ENCODE results near the gene TIMM10B. TPM values are rescaled to one million over a fixed set of nuclear protein-coding genes. Genes with fewer than 3 reads are reported as not detected.

The TIMM10B gene
- total and polyA plus RNA-seq, 12 donors, result 12.1 to 96.9 (median 40.5) TPM

GRCh38 chr11:6475936-6476335 lies 5.4 kb upstream of the TIMM10B start:
- intact Hi-C loops (cut with DNase I), result no loop called here
- TF ChIP-seq POLR2A (IDR thresholded peaks at IDR 0.05) (no peak), CTCF (IDR thresholded peaks at IDR 0.05) (no peak)
- peaks cover 19 to 27% of the 10 kb centered on the region in 2 donors for H3K4me1 ChIP-seq (replicated peaks in 1 of 2)

GRCh38 chr11:6476571-6476970 lies 4.7 kb upstream of the TIMM10B start:
- no peaks in the 10 kb centered on the region for H3K9me3 ChIP-seq (replicated peaks in 1 of 3)
- H3K4me1 ChIP-seq (replicated peaks in 1 of 2), result peaks cover 19 to 27% of the 10 kb centered on the region in 2 donors
- TF ChIP-seq CTCF (IDR thresholded peaks at IDR 0.05) (no peak), POLR2A (IDR thresholded peaks at IDR 0.05) (no peak)
- H3K27ac ChIP-seq, result no peak overlapping the region
- H3K36me3 ChIP-seq (replicated peaks in 1 of 2), result peaks cover 0 to 26% of the 10 kb centered on the region in 2 donors
- no peak overlapping the region for H3K4me3 ChIP-seq
- intact Hi-C loops (cut with DNase I), result no loop called here
- DNase-seq, result no peak
- no peaks in the 10 kb centered on the region for H3K27me3 ChIP-seq
- WGBS, 4 donors, result 93 to 98% (median 96%) methylated on average over 4 of the region's 4 CpGs

More at GRCh38 chr11:6475936-6476335, 5.4 kb upstream of the TIMM10B start:
- Histone ChIP-seq H3K9me3 (replicated peaks in 1 of 3) (no peaks in the 10 kb centered on the region), H3K27ac (no peak overlapping the region), H3K4me3 (no peak overlapping the region), H3K36me3 (replicated peaks in 1 of 2) (peaks cover 0 to 26% of the 10 kb centered on the region in 2 donors), H3K27me3 (no peaks in the 10 kb centered on the region)
- 82 to 90% (median 87%) methylated on average over 4 to 5 of the region's 5 CpGs for WGBS, 4 donors
- no peak for DNase-seq

- intact Hi-C loops (cut with DNase I), result no loop called here
- peaks cover 23 to 24% of the 10 kb centered on the region in 2 donors for H3K4me1 ChIP-seq (replicated peaks in 1 of 2)
Measured at GRCh38 chr11:6480299-6480914, 894 bp upstream of the TIMM10B start.

GRCh38 chr11:6481924-6482275 lies 599 bp downstream of the TIMM10B start:
- Histone ChIP-seq H3K4me1 (replicated peaks in 1 of 2) (peaks cover 23 to 24% of the 10 kb centered on the region in 2 donors), H3K9me3 (replicated peaks in 1 of 3) (no peaks in the 10 kb centered on the region), H3K27me3 (no peaks in the 10 kb centered on the region), H3K36me3 (replicated peaks in 1 of 2) (peaks cover 0 to 61% of the 10 kb centered on the region in 2 donors), H3K4me3 (peak overlapping the region; percentile 73 to 82 (median 78)), H3K27ac (peak overlapping the region; percentile 88 to 96 (median 92))
- peak in 1 of 7 donors; percentile 25 for DNase-seq
- TF ChIP-seq POLR2A (IDR thresholded peaks at IDR 0.05) (no peak), CTCF (IDR thresholded peaks at IDR 0.05) (no peak)
- intact Hi-C loops (cut with DNase I), result no loop called here
- WGBS, 4 donors, result 3 to 7% (median 5%) methylated on average over 13 of the region's 13 CpGs

More at GRCh38 chr11:6480299-6480914, 894 bp upstream of the TIMM10B start:
- TF ChIP-seq CTCF (IDR thresholded peaks at IDR 0.05), result no peak
- no peak for TF ChIP-seq POLR2A (IDR thresholded peaks at IDR 0.05)
- Histone ChIP-seq H3K36me3 (replicated peaks in 1 of 2) (peaks cover 0 to 55% of the 10 kb centered on the region in 2 donors), H3K9me3 (replicated peaks in 1 of 3) (no peaks in the 10 kb centered on the region), H3K4me3 (peak overlapping the region in 3 of 4 donors; percentile 73 to 82 (median 74)), H3K27ac (peak overlapping the region in 4 of 5 donors; percentile 91 to 96 (median 93)), H3K27me3 (no peaks in the 10 kb centered on the region)
- 54 to 63% (median 57%) methylated on average over 9 of the region's 9 CpGs for WGBS, 4 donors
- peak in 5 of 7 donors; percentile 32 to 66 (median 42) for DNase-seq
